ENCODE results near the gene SLC26A3. TPM values are rescaled to one million over a fixed set of nuclear protein-coding genes. Genes with fewer than 3 reads are reported as not detected.

The SLC26A3 gene
- total and polyA plus RNA-seq, 10 of the 15 experiments (the other 5 are each of a cell fraction or from before 2014, with no cell fraction given): 0.46 TPM; not detected in 9

GRCh38 chr7:107843184-107843583 lies 40.2 kb upstream of the SLC26A3 start:
- H3K4me3 ChIP-seq: no peak overlapping the region
- H3K9ac ChIP-seq (ENCODE audit: control insufficient read depth, insufficient read depth, low read length): no peak overlapping the region
- RAD21 ChIA-PET (ENCODE audit: unreplicated experiment): no interaction called here
- no peak overlapping the region for H2AFZ ChIP-seq (ENCODE audit: control insufficient read depth, low read depth, low read length)
- H3K4me2 ChIP-seq (ENCODE audit: control insufficient read depth, insufficient read depth): no peak overlapping the region
- no peaks in the 10 kb centered on the region for H3K36me3 ChIP-seq (ENCODE audit: control insufficient read depth in 2 of 2, insufficient read depth in 2 of 2, low read length in 1 of 2)
- no peak overlapping the region for H3K27ac ChIP-seq (ENCODE audit: control insufficient read depth, insufficient read depth)
- SMC1A ChIA-PET (ENCODE audit: uncharacterized antibody, unreplicated experiment): no interaction called here
- BruUV-seq (replicated peaks): no TSS peak
- TF ChIP-seq PAX8 (IDR thresholded peaks at IDR 0.05) (no peak), SMAD1 (IDR thresholded peaks at IDR 0.05; ENCODE audit: low read depth, partially characterized antibody) (no peak), ZBTB40 (IDR thresholded peaks at IDR 0.05; ENCODE audit: borderline replicate concordance) (no peak), RB1 (IDR thresholded peaks at IDR 0.05; ENCODE audit: borderline replicate concordance) (no peak), EZH2 (IDR thresholded peaks at IDR 0.05; ENCODE audit: borderline replicate concordance, control insufficient read depth, low read depth, low read length) (no peak), SMC3 (IDR thresholded peaks at IDR 0.05; ENCODE audit: borderline replicate concordance, low read length) (no peak), CBX5 (IDR thresholded peaks at IDR 0.05; ENCODE audit: low read depth) (no peak), TAF1 (IDR thresholded peaks at IDR 0.05; ENCODE audit: borderline replicate concordance, low read depth, low read length) (no peak), MTA3 (IDR thresholded peaks at IDR 0.05; ENCODE audit: borderline replicate concordance, low read length) (no peak)
- no peaks in the 10 kb centered on the region for H3K4me1 ChIP-seq (ENCODE audit: control insufficient read depth, insufficient read depth, low read length)
- intact Hi-C loops (cut with micrococcal nuclease; ENCODE audit: unreplicated experiment): no loop called here
- POLR2A ChIA-PET: no interaction called here
- no peaks in the 10 kb centered on the region for H3K79me2 ChIP-seq (ENCODE audit: control insufficient read depth, insufficient read depth, low read length)
- 75% methylated on average over 15 of the region's 16 CpGs for WGBS (ENCODE audit: insufficient coverage, insufficient replicate concordance, low lambda C conversion rate, missing lambda C conversion rate)
- FAIRE-seq: no peak
- in situ Hi-C loops (cut with MboI): no loop called here
- H4K20me1 ChIP-seq (ENCODE audit: control insufficient read depth, insufficient read depth): no peaks in the 10 kb centered on the region
- H3K27me3 ChIP-seq (replicated peaks in 1 of 2; ENCODE audit: control insufficient read depth in 2 of 2, insufficient read depth in 2 of 2, low read length in 1 of 2): peaks cover 0 to 1% of the 10 kb centered on the region in 2 experiments; a peak in 1 of 4 replicates
- ATAC-seq: no peak
- CTCF ChIA-PET: no interaction called here
- no peaks in the 10 kb centered on the region for H3K9me3 ChIP-seq (replicated peaks; ENCODE audit: control insufficient read depth, insufficient read depth, low read length)
- no peak for DNase-seq (ENCODE audit: low read depth, low spot score)

Measured in GM12878 (cell line).